WTC11 (cell line): ENCODE data around the gene CADM1. TPM values are rescaled to one million over a fixed set of nuclear protein-coding genes. Genes with fewer than 3 reads are reported as not detected.

ENCODE experiments used
- ATAC-seq: fragments of 200-7000 bp; cut with Tn5 transposase; 2 replicates; pipeline ENCODE4 v1.10.0; 2021; ENCODE audit warnings: mild to moderate bottlenecking, moderate library complexity
- CTCF ChIA-PET: fragments of 300-600 bp; sonication (Branson Sonifier 250); formaldehyde crosslinking; loops from one replicate; lab custom pipeline; 2021; ENCODE audit warnings: antibody characterized with exemption; lab: Charles Lee
- POLR2A ChIA-PET: fragments of 350-600 bp; sonication (Branson Sonifier 250); formaldehyde crosslinking; loops from one replicate; lab custom pipeline; 2021; ENCODE audit warnings: antibody characterized with exemption; lab: Charles Lee
- DNase-seq: peaks from one replicate; pipeline ENCODE4 v3.0.0; 2021; ENCODE audit warnings: low spot score
- H3K27ac Mint-ChIP-seq: 2 replicates; pipeline ENCODE4 v1.8.0; 2021; ENCODE audit warnings: mixed read lengths
- H3K27me3 Mint-ChIP-seq: 2 replicates; pipeline ENCODE4 v1.8.0; 2021; ENCODE audit warnings: low read depth, mild to moderate bottlenecking, moderate library complexity, mixed read lengths
- H3K36me3 Mint-ChIP-seq: 2 replicates; pipeline ENCODE4 v1.8.0; 2021; ENCODE audit warnings: mixed read lengths
- H3K4me1 Mint-ChIP-seq: 2 replicates; pipeline ENCODE4 v1.8.0; 2022; ENCODE audit warnings: mixed read lengths
- H3K4me3 Mint-ChIP-seq: 2 replicates; pipeline ENCODE4 v1.8.0; 2021; ENCODE audit warnings: mild to moderate bottlenecking, moderate library complexity, mixed read lengths
- H3K9me3 Mint-ChIP-seq: 2 replicates; pipeline ENCODE4 v1.8.0; 2021; ENCODE audit warnings: mixed read lengths
- CBFB ChIP-seq: sonication (generic); formaldehyde crosslinking; IDR thresholded peaks from 2 replicates; pipeline ENCODE4 v1.8.1; 2022; ENCODE audit warnings: mild to moderate bottlenecking, low read depth, missing genetic modification reagents
- ELF4 ChIP-seq: sonication (generic); formaldehyde crosslinking; IDR thresholded peaks from 2 replicates; pipeline ENCODE4 v1.8.1; 2022; ENCODE audit warnings: low read depth, mild to moderate bottlenecking, moderate library complexity, missing genetic modification reagents
- EMX1 ChIP-seq: fragments of 250-450 bp; sonication (Bioruptor Pico); IDR thresholded peaks from 2 replicates; pipeline ENCODE4 v1.8.0; 2021; ENCODE audit warnings: mild to moderate bottlenecking
- FOXP1 ChIP-seq: sonication (generic); formaldehyde crosslinking; IDR thresholded peaks from 2 replicates; pipeline ENCODE4 v1.8.0; 2022; ENCODE audit warnings: missing genetic modification reagents, mild to moderate bottlenecking, moderate library complexity, borderline replicate concordance
- GABPB1 ChIP-seq: sonication (generic); formaldehyde crosslinking; IDR thresholded peaks from 2 replicates; pipeline ENCODE4 v1.8.1; 2023; ENCODE audit warnings: mild to moderate bottlenecking, missing genetic modification reagents
- GRHL2 ChIP-seq: fragments of 250-450 bp; sonication (Bioruptor Pico); IDR thresholded peaks from 2 replicates; pipeline ENCODE4 v1.8.0; 2022; ENCODE audit warnings: mild to moderate bottlenecking, moderate library complexity; ENCODE audit not compliant: insufficient replicate concordance, severe bottlenecking
- GTF2I ChIP-seq: fragments of 250-450 bp; sonication (Bioruptor Pico); conservative IDR thresholded peaks from 2 replicates; pipeline ENCODE4 v1.4.0; 2021; ENCODE audit warnings: mild to moderate bottlenecking
- JAZF1 ChIP-seq: fragments of 250-450 bp; sonication (Bioruptor Pico); IDR thresholded peaks from 2 replicates; pipeline ENCODE4 v1.9.0; 2021; ENCODE audit warnings: moderate library complexity, mild to moderate bottlenecking, inconsistent platforms
- MAX ChIP-seq: sonication (generic); formaldehyde crosslinking; IDR thresholded peaks from 2 replicates; pipeline ENCODE4 v1.8.0; 2022; ENCODE audit warnings: mild to moderate bottlenecking, missing genetic modification reagents
- MLX ChIP-seq: sonication (generic); formaldehyde crosslinking; IDR thresholded peaks from 2 replicates; pipeline ENCODE4 v1.8.1; 2023; ENCODE audit warnings: mild to moderate bottlenecking, missing genetic modification reagents, moderate library complexity
- NFYB ChIP-seq: sonication (generic); formaldehyde crosslinking; conservative IDR thresholded peaks from 2 replicates; pipeline ENCODE4 v1.8.0; 2022; ENCODE audit warnings: low read depth, missing genetic modification reagents
- NR1H2 ChIP-seq: sonication (generic); formaldehyde crosslinking; IDR thresholded peaks from 2 replicates; pipeline ENCODE4 v1.9.0; 2021; ENCODE audit warnings: mild to moderate bottlenecking, moderate library complexity, missing genetic modification reagents
- PRDM15 ChIP-seq: sonication (generic); formaldehyde crosslinking; IDR thresholded peaks from 2 replicates; pipeline ENCODE4 v1.8.0; 2022; ENCODE audit warnings: missing genetic modification reagents
- RORB ChIP-seq: fragments of 250-450 bp; sonication (Bioruptor Pico); IDR thresholded peaks from 2 replicates; pipeline ENCODE4 v1.9.0; 2021; ENCODE audit warnings: mild to moderate bottlenecking
- SOX15 ChIP-seq: fragments of 250-450 bp; sonication (Bioruptor Pico); IDR thresholded peaks from 2 replicates; pipeline ENCODE4 v1.9.0; 2021; ENCODE audit warnings: mild to moderate bottlenecking
- TCF7 ChIP-seq: sonication (generic); formaldehyde crosslinking; IDR thresholded peaks from 2 replicates; pipeline ENCODE4 v1.8.0; 2022; ENCODE audit warnings: mild to moderate bottlenecking, low read depth, missing genetic modification reagents, moderate library complexity
- TEAD1 ChIP-seq: sonication (generic); formaldehyde crosslinking; IDR thresholded peaks from 2 replicates; pipeline ENCODE4 v1.8.0; 2022; ENCODE audit warnings: mild to moderate bottlenecking, missing genetic modification reagents
- TEAD4 ChIP-seq: sonication (generic); formaldehyde crosslinking; IDR thresholded peaks from 2 replicates; pipeline ENCODE4 v1.8.0; 2022; ENCODE audit warnings: mild to moderate bottlenecking, missing genetic modification reagents
- TP53 ChIP-seq: sonication (generic); formaldehyde crosslinking; IDR thresholded peaks from 2 replicates; pipeline ENCODE4 v1.8.1; 2023; ENCODE audit warnings: mild to moderate bottlenecking, missing genetic modification reagents
- ZNF263 ChIP-seq: sonication (generic); formaldehyde crosslinking; IDR thresholded peaks from 2 replicates; pipeline ENCODE4 v1.8.1; 2022; ENCODE audit warnings: low read depth, mild to moderate bottlenecking, moderate library complexity, missing genetic modification reagents
- ZNF317 ChIP-seq: sonication (generic); formaldehyde crosslinking; IDR thresholded peaks from 2 replicates; pipeline ENCODE4 v1.8.1; 2023; ENCODE audit warnings: low read depth, mild to moderate bottlenecking, moderate library complexity, missing genetic modification reagents, borderline replicate concordance
- ZNF416 ChIP-seq: fragments of 250-450 bp; sonication (Bioruptor Pico); IDR thresholded peaks from 2 replicates; pipeline ENCODE4 v1.9.0; 2021; ENCODE audit warnings: mild to moderate bottlenecking, inconsistent platforms
- ZNF423 ChIP-seq: fragments of 250-450 bp; sonication (Bioruptor Pico); IDR thresholded peaks from 2 replicates; pipeline ENCODE4 v2.1.2; 2022; ENCODE audit warnings: mild to moderate bottlenecking, moderate library complexity
- total RNA-seq: library from RNA; stranded (reverse); gene quantifications from 3 replicates; pipeline ENCODE4 v1.2.3, GENCODE V29; 2021
- TF ChIP-seq, protein P1 (sequence below): sonication (generic); formaldehyde crosslinking; IDR thresholded peaks from 2 replicates; pipeline ENCODE4 v1.8.0; 2022; ENCODE audit warnings: mild to moderate bottlenecking, missing genetic modification reagents
- TF ChIP-seq, protein P2 (sequence below): fragments of 250-450 bp; sonication (Bioruptor Pico); IDR thresholded peaks from 2 replicates; pipeline ENCODE4 v1.9.0; 2021; ENCODE audit warnings: moderate library complexity, mild to moderate bottlenecking, inconsistent platforms, borderline replicate concordance
- TF ChIP-seq, protein P3 (sequence below): fragments of 250-450 bp; sonication (Bioruptor Pico); IDR thresholded peaks from 2 replicates; pipeline ENCODE4 v1.9.0; 2021; ENCODE audit warnings: mild to moderate bottlenecking, borderline replicate concordance

CADM1 gene
- total RNA-seq, 1 experiment from 2014 or later, result 26.8 TPM

- no peak for ATAC-seq
- ChIA-PET POLR2A (no interaction called here), CTCF (interaction anchor here (0.8 kb wide), 1 partner anchor 12 kb away, joined by 7 read pairs; no protein-coding TSS in a partner anchor)
- no peak overlapping the region for H3K4me3 Mint-ChIP-seq
- no peaks in the 10 kb centered on the region; the same call in 1 of the 2 replicates for H3K36me3 Mint-ChIP-seq
- H3K4me1 Mint-ChIP-seq, result peaks cover 35% of the 10 kb centered on the region
- no peak overlapping the region for H3K27ac Mint-ChIP-seq
- no peaks in the 10 kb centered on the region for H3K27me3 Mint-ChIP-seq
- H3K9me3 Mint-ChIP-seq, result no peaks in the 10 kb centered on the region
- no peak for DNase-seq
- no peak for TF ChIP-seq MAX (CRISPR knock-in tag)
- no peak for TF ChIP-seq ZNF263
- no peak for TF ChIP-seq MLX (CRISPR knock-in tag)
- TF ChIP-seq NR1H2 (CRISPR knock-in tag), result no peak
- TF ChIP-seq JAZF1 (CRISPR knock-in tag), result no peak
- TF ChIP-seq TEAD4 (CRISPR knock-in tag), result no peak
- no peak for TF ChIP-seq CBFB (CRISPR knock-in tag)
- TF ChIP-seq SOX15 (CRISPR knock-in tag), result no peak
- no peak for TF ChIP-seq EMX1
- no peak for TF ChIP-seq ELF4 (CRISPR knock-in tag)
- no peak for TF ChIP-seq FOXP1 (CRISPR knock-in tag)
- no peak for TF ChIP-seq GRHL2 (CRISPR knock-in tag)
- TF ChIP-seq RORB (CRISPR knock-in tag), result no peak
These were observed 284.8 kb downstream of the CADM1 start for GRCh38 chr11:115219376-115219775.

- Mint-ChIP-seq H3K9me3 (no peaks in the 10 kb centered on the region), H3K4me3 (no peak overlapping the region), H3K36me3 (no peaks in the 10 kb centered on the region; the same call in 1 of the 2 replicates), H3K27ac (no peak overlapping the region; the same call in 1 of the 2 replicates), H3K4me1 (peaks cover 25% of the 10 kb centered on the region), H3K27me3 (no peaks in the 10 kb centered on the region)
- POLR2A ChIA-PET, result no interaction called here
- CTCF ChIA-PET, result interaction anchor here (0.7 kb wide), 1 partner anchor 10 kb away, joined by 5 read pairs; no protein-coding TSS in a partner anchor
- ATAC-seq, result no peak
- DNase-seq, result no peak
- no peak for TF ChIP-seq TEAD1 (CRISPR knock-in tag)
- no peak for TF ChIP-seq ZNF416 (CRISPR knock-in tag)
- TF ChIP-seq NFYB (CRISPR knock-in tag), result no peak
- TF ChIP-seq JAZF1 (CRISPR knock-in tag), result no peak
- no peak for TF ChIP-seq TCF7 (CRISPR knock-in tag)
- TF ChIP-seq, protein P1, sequence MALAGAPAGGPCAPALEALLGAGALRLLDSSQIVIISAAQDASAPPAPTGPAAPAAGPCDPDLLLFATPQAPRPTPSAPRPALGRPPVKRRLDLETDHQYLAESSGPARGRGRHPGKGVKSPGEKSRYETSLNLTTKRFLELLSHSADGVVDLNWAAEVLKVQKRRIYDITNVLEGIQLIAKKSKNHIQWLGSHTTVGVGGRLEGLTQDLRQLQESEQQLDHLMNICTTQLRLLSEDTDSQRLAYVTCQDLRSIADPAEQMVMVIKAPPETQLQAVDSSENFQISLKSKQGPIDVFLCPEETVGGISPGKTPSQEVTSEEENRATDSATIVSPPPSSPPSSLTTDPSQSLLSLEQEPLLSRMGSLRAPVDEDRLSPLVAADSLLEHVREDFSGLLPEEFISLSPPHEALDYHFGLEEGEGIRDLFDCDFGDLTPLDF (CRISPR knock-in tag), result no peak
- TF ChIP-seq ZNF423 (CRISPR knock-in tag), result no peak
- TF ChIP-seq, protein P2, sequence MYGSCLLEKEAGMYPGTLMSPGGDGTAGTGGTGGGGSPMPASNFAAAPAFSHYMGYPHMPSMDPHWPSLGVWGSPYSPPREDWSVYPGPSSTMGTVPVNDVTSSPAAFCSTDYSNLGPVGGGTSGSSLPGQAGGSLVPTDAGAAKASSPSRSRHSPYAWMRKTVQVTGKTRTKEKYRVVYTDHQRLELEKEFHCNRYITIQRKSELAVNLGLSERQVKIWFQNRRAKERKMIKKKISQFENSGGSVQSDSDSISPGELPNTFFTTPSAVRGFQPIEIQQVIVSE, result no peak
- no peak for TF ChIP-seq GRHL2 (CRISPR knock-in tag)
- TF ChIP-seq PRDM15, result no peak
- TF ChIP-seq GTF2I (CRISPR knock-in tag), result no peak
- no peak for TF ChIP-seq GABPB1 (CRISPR knock-in tag)
- TF ChIP-seq ZNF317 (CRISPR knock-in tag), result no peak
- TF ChIP-seq, protein P3, sequence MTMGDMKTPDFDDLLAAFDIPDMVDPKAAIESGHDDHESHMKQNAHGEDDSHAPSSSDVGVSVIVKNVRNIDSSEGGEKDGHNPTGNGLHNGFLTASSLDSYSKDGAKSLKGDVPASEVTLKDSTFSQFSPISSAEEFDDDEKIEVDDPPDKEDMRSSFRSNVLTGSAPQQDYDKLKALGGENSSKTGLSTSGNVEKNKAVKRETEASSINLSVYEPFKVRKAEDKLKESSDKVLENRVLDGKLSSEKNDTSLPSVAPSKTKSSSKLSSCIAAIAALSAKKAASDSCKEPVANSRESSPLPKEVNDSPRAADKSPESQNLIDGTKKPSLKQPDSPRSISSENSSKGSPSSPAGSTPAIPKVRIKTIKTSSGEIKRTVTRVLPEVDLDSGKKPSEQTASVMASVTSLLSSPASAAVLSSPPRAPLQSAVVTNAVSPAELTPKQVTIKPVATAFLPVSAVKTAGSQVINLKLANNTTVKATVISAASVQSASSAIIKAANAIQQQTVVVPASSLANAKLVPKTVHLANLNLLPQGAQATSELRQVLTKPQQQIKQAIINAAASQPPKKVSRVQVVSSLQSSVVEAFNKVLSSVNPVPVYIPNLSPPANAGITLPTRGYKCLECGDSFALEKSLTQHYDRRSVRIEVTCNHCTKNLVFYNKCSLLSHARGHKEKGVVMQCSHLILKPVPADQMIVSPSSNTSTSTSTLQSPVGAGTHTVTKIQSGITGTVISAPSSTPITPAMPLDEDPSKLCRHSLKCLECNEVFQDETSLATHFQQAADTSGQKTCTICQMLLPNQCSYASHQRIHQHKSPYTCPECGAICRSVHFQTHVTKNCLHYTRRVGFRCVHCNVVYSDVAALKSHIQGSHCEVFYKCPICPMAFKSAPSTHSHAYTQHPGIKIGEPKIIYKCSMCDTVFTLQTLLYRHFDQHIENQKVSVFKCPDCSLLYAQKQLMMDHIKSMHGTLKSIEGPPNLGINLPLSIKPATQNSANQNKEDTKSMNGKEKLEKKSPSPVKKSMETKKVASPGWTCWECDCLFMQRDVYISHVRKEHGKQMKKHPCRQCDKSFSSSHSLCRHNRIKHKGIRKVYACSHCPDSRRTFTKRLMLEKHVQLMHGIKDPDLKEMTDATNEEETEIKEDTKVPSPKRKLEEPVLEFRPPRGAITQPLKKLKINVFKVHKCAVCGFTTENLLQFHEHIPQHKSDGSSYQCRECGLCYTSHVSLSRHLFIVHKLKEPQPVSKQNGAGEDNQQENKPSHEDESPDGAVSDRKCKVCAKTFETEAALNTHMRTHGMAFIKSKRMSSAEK (CRISPR knock-in tag), result no peak
- no peak for TF ChIP-seq TP53 (CRISPR knock-in tag)
These were observed 286.4 kb downstream of the CADM1 start for GRCh38 chr11:115217726-115218311.
